ENCODE measurements around the gene PGAM5.

PGAM5 gene

GRCh38 chr12:132710405-132711079, at the start of gene PGAM5:
Gene PGAM5 (plus strand): TSS chr12:132710842. CDS start chr12:132710877, 35 bp downstream.
- DNase-seq: peak; percentile 52

GRCh38 chr12:132660996-132661395, 49.6 kb upstream of the PGAM5 start:
- DNase-seq: no peak

GRCh38 chr12:132661972-132662371, 48.7 kb upstream of the PGAM5 start:
- DNase-seq: no peak

GRCh38 chr12:132662901-132663755, 47.5 kb upstream of the PGAM5 start:
- DNase-seq: no peak

GRCh38 chr12:132664206-132665148, 46.2 kb upstream of the PGAM5 start:
- DNase-seq: no peak

- no peak for DNase-seq
These were observed 45.5 kb upstream of the PGAM5 start for GRCh38 chr12:132665149-132665491.

GRCh38 chr12:132665794-132666193, 44.8 kb upstream of the PGAM5 start:
- no peak for DNase-seq

- no peak for DNase-seq
These were observed 42.2 kb upstream of the PGAM5 start for GRCh38 chr12:132668191-132669088.

GRCh38 chr12:132669166-132669879, 41.3 kb upstream of the PGAM5 start:
- no peak for DNase-seq

- no peak for DNase-seq
These were observed 38.5 kb upstream of the PGAM5 start for GRCh38 chr12:132672116-132672515.

- DNase-seq: no peak
These were observed 38.0 kb upstream of the PGAM5 start for GRCh38 chr12:132672678-132673077.

- no peak for DNase-seq
These were observed 37.1 kb upstream of the PGAM5 start for GRCh38 chr12:132673288-132674179.

GRCh38 chr12:132674561-132674960, 36.1 kb upstream of the PGAM5 start:
- no peak for DNase-seq

- DNase-seq: no peak
These were observed 34.7 kb upstream of the PGAM5 start for GRCh38 chr12:132675757-132676432.

- no peak for DNase-seq
These were observed 33.1 kb upstream of the PGAM5 start for GRCh38 chr12:132677492-132677891.

- DNase-seq: no peak
These were observed 25.2 kb upstream of the PGAM5 start for GRCh38 chr12:132685400-132685799.

GRCh38 chr12:132686825-132687210, 23.8 kb upstream of the PGAM5 start:
- DNase-seq: no peak

GRCh38 chr12:132687211-132688164, 23.2 kb upstream of the PGAM5 start, which contains the start of the genes POLE and PXMP2:
Gene POLE (minus strand): TSS chr12:132687342. CDS start chr12:132687315, 27 bp downstream.
Gene PXMP2 (plus strand): TSS chr12:132687587. CDS start chr12:132687671, 84 bp downstream.
- DNase-seq: peak; percentile 83

All from T1000 (cell line).